PFSK-1 (cell line): ENCODE results near the gene TMEM150B.

Experiments
- POLR2AphosphoS5 ChIP-seq: IDR thresholded peaks from 2 replicates; pipeline ENCODE4 v1.6.1; 2012; ENCODE audit warnings: low read depth, mild to moderate bottlenecking, control low read depth, low read length, moderate library complexity
- TF ChIP-seq, protein P1 (sequence below), 2 experiments: IDR thresholded peaks; 2 replicates each; pipeline versions ENCODE4 v1.6.1 to v1.8.0; 2011 to 2012; ENCODE audit warnings: low read depth in 2 of 2, low read length in 2 of 2, control low read depth in 1 of 2, inconsistent platforms in 1 of 2, mild to moderate bottlenecking in 1 of 2, moderate library complexity in 1 of 2; ENCODE audit not compliant: insufficient read depth in 1 of 2

DNA sequence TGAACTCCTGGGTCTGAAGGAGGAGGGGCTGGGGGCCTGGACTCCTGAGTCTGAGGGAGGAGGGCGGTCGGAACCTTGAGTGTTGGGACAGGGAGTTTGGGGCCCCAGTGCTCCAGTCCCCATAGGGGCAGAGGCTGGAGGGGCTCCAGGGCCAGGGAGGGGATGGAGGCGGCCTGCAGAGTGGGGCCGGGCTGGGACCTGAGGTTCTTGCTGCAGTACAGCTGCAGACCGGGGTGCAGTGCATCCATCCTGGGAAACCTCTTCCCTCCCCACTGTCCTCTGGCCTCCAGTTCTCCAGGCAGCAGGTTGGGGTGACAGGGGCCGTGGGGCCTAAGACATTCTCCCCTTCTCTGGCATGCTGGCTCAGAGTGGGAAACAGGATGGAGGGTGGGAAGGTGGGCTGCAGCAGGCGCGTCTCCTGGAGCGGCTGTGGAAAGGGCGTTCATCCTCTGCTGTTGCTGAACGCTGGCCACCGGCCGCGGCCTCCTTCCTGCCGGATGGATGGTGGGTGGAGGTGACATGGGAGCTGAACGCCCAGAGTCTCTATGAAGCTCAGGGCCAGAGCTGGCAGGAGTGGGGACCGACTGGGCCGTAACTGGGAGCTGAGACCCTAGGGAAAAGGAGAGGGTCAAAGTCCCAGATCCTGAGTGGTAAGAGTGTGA is 39.8 kb downstream of the TMEM150B start:
- TF ChIP-seq, protein P1, sequence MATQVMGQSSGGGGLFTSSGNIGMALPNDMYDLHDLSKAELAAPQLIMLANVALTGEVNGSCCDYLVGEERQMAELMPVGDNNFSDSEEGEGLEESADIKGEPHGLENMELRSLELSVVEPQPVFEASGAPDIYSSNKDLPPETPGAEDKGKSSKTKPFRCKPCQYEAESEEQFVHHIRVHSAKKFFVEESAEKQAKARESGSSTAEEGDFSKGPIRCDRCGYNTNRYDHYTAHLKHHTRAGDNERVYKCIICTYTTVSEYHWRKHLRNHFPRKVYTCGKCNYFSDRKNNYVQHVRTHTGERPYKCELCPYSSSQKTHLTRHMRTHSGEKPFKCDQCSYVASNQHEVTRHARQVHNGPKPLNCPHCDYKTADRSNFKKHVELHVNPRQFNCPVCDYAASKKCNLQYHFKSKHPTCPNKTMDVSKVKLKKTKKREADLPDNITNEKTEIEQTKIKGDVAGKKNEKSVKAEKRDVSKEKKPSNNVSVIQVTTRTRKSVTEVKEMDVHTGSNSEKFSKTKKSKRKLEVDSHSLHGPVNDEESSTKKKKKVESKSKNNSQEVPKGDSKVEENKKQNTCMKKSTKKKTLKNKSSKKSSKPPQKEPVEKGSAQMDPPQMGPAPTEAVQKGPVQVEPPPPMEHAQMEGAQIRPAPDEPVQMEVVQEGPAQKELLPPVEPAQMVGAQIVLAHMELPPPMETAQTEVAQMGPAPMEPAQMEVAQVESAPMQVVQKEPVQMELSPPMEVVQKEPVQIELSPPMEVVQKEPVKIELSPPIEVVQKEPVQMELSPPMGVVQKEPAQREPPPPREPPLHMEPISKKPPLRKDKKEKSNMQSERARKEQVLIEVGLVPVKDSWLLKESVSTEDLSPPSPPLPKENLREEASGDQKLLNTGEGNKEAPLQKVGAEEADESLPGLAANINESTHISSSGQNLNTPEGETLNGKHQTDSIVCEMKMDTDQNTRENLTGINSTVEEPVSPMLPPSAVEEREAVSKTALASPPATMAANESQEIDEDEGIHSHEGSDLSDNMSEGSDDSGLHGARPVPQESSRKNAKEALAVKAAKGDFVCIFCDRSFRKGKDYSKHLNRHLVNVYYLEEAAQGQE (IDR thresholded peaks at IDR 0.05; ENCODE audit: insufficient read depth in 1 of 2, low read depth in 2 of 2, low read length in 2 of 2), result no peak
- TF ChIP-seq POLR2AphosphoS5, result no peak
